HG02571 (cell line): ENCODE results near the gene LENG8.

Experiments used
- ATAC-seq: cut with Tn5 transposase; IDR thresholded peaks from one replicate; pipeline ENCODE4 v1.9.1; 2021; ENCODE audit warnings: mild to moderate bottlenecking, moderate library complexity; ENCODE audit not compliant: unreplicated experiment

LENG8 gene

GRCh38 chr19:54448774-54449700 lies at the start of gene LENG8:
Gene LENG8, plus strand, starts transcription at chr19:54449199. Its CDS starts 2,146 bp downstream, at chr19:54451345.
- ATAC-seq, result peak; percentile 79

- no peak for ATAC-seq
Measured at GRCh38 chr19:54400913-54401312, 48.1 kb upstream of the LENG8 start.

DNA sequence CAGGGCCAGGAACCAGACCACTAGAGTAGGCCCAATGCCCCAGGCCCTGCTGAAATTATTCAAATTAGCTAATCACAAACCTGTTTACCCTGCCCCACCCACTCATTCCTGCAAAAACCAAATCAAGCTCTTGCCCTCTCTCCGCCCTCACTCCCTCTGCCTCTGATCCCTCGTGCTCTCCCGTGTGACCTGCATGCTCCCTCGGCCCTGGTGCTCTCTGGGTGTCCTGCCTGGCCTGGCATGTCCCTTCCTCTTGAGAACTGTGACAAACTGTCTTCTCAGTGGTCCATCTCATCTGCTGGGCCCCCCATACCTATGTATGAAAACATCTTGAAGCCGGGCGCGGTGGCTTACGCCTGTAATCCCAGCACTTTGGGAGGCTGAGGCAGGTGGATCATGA lies 45.9 kb upstream of the LENG8 start:
- ATAC-seq, result no peak

DNA sequence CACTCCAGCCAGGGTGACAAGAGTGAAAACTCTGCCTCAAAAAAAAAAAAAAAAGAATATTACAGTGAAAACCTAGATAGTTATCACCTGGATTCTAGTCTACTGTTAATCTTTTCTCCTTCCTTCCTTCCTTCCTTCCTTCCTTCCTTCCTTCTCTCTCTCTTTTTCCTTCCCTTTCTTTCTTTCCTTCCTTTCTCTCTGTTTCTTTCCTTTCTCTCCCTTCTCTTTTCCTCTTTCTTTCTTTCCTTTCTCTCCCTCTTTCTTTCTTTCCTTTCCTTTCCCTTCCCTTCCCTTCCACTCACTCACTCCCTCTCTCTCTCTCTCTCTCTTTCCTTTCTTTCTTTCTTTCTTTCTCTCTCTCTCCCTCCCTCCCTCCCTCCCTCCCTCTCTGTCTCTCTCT lies 43.4 kb upstream of the LENG8 start:
- ATAC-seq, result no peak

DNA sequence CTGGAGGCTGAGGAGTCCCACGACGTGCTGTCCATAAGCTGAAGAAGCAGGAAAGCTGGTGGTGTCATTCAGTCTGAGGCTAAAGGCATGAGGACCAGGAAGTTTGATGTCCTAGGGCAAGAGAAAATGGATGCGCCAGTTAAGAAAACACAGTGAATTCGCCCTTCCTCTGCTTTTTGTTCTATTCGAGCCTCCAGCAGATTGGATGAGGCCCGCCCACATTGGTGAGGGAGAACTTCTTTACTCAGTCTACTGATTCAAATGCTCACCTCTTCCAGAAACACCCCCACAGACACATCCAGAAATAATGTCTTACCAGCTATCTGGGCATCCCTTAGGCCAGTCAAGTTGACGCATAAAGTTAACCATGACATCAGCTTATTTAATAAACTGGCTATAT lies 41.2 kb upstream of the LENG8 start:
- ATAC-seq, result no peak

- no peak for ATAC-seq
Measured at GRCh38 chr19:54408456-54409026, 40.5 kb upstream of the LENG8 start.

GRCh38 chr19:54411033-54411432 lies 38.0 kb upstream of the LENG8 start:
- no peak for ATAC-seq

GRCh38 chr19:54412877-54413276 lies 36.1 kb upstream of the LENG8 start:
- no peak for ATAC-seq

GRCh38 chr19:54414156-54414555 lies 34.8 kb upstream of the LENG8 start:
- no peak for ATAC-seq

DNA sequence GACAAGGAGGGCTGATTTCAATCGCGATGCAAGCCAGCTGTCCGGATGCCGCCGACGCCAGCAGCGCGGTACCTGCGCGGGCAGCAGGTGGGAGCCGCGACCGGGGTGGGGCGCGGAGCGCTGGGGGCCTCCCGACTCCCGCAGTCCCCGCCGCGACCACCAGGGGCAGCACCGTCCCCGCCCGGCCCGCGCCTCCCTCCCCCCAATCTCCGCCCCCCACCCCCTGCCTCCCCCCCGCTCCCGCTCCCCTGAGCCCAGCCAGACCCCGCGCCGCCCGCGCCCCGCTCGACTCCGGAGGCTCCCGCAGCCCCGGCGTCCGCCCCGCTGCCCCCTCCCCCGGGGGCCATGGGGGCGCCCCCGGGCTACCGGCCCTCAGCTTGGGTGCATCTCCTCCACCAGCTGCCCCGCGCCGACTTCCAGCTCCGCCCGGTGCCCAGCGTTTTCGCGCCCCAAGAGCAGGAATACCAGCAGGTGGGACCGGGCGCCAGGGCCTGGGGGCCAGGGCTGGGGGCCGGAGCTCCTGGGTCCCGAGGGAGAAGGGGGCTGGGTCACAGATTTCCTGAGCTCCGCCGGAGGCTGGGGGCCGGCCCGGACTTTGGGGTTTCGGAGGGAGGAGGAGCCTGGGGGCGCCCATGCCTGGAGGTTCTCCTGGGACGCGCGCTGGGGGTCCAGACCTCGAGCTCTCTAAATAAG lies 33.6 kb upstream of the LENG8 start, which contains the start of gene TTYH1:
TTYH1 (plus strand) TSS at position 257 of the 693 bp plus-strand sequence; CDS start at position 346, 89 bp downstream.
- no peak for ATAC-seq

- ATAC-seq, result no peak
Measured at GRCh38 chr19:54415901-54416673, 32.9 kb upstream of the LENG8 start.

- no peak for ATAC-seq
Measured at GRCh38 chr19:54416695-54417491, 32.1 kb upstream of the LENG8 start.

GRCh38 chr19:54418030-54418929 lies 30.7 kb upstream of the LENG8 start:
- no peak for ATAC-seq

DNA sequence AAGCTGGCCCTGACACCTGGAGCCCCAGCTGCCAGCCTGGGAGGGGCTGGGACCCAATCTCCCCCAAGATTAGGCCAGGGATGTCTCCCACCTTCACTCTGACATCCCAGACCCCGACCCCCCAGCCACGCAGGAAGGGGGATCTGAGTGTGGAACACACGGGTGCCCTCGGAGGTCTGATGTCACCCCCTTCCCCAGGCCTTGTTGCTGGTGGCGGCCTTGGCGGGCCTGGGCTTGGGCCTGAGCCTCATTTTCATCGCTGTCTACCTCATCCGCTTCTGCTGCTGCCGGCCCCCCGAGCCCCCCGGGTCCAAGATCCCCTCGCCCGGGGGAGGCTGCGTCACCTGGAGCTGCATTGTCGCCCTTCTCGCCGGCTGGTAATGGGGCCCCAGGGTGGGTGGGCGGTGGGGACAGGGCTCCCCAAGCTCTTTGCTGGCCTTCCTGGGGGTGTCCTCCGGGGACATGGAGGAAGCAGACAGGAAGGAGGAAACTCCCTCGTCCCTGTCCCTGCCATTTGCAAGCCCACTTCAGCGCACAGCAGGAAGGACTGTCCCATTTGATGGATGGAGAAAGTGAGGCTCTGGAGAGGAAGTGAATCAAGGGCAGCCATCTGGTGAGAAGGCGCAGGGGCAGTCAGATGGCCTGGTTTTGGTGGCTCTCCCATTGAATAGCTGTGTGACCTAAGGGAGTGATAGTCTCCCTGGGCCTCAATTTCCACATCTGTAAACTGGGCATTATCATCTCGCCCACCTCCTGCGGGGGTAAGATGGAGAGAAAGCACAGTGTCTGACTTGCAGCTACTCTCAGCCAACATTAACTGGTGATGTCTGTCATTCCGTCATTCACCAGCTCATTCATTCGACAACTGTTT lies 29.8 kb upstream of the LENG8 start:
- no peak for ATAC-seq

DNA sequence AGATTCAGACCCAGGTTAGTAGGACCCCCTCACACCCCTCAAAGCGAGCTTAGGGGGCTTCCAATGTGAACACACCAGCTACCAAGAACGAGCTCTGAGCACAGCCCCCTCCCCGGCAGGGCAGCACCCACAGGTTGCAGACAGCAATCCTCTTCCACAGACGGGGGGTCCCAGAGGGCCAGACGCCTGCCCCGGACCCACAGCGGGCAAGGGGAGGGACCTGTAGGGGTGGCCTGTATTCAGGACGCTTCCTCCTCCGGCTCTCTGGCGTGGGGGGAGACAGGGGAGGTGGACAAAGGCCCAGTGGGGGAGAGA lies 29.0 kb upstream of the LENG8 start:
- no peak for ATAC-seq

- ATAC-seq, result no peak
Measured at GRCh38 chr19:54420383-54421168, 28.4 kb upstream of the LENG8 start.

GRCh38 chr19:54421169-54421516 lies 27.9 kb upstream of the LENG8 start:
- ATAC-seq, result no peak

- ATAC-seq, result no peak
Measured at GRCh38 chr19:54421521-54421920, 27.5 kb upstream of the LENG8 start.
